Measurements from ENCODE around the gene ANAPC7.
"Not testable (repeated sequence)": the region's sequence is repeated elsewhere in the genome, so short reads cannot be mapped to it uniquely, and the experiment has no call there.

Gene ANAPC7

GRCh38 chr12:110403146-110403975 lies at the start of gene ANAPC7:
Gene ANAPC7 (minus strand): TSS chr12:110403708. CDS start chr12:110403627, 81 bp downstream.
- ATAC-seq = peak; percentile 86 to 90

GRCh38 chr12:110451263-110451662 lies 47.8 kb upstream of the ANAPC7 start:
- no peak for ATAC-seq

GRCh38 chr12:110449799-110450497 lies 46.4 kb upstream of the ANAPC7 start, which contains the start of gene ARPC3:
Gene ARPC3 (minus strand): TSS chr12:110450337. CDS start chr12:110450260, 77 bp downstream.
- ATAC-seq = peak; percentile 98 to 99

GRCh38 chr12:110444455-110444854 lies 40.9 kb upstream of the ANAPC7 start:
- no peak for ATAC-seq

GRCh38 chr12:110436231-110436630 lies 32.7 kb upstream of the ANAPC7 start:
- no peak for ATAC-seq

- ATAC-seq = no peak
These were observed 28.6 kb upstream of the ANAPC7 start for GRCh38 chr12:110431957-110432587.

GRCh38 chr12:110429676-110430075 lies 26.2 kb upstream of the ANAPC7 start:
- not testable (repeated sequence) for ATAC-seq

GRCh38 chr12:110426406-110426805 lies 22.9 kb upstream of the ANAPC7 start:
- no peak for ATAC-seq

- no peak for ATAC-seq
These were observed 20.7 kb upstream of the ANAPC7 start for GRCh38 chr12:110424237-110424636.

GRCh38 chr12:110421701-110422100 lies 18.2 kb upstream of the ANAPC7 start:
- ATAC-seq = no peak

GRCh38 chr12:110421159-110421661 lies 17.7 kb upstream of the ANAPC7 start:
- no peak for ATAC-seq

GRCh38 chr12:110420644-110421043 lies 17.1 kb upstream of the ANAPC7 start:
- ATAC-seq = not testable (repeated sequence)

GRCh38 chr12:110417113-110417512 lies 13.6 kb upstream of the ANAPC7 start:
- ATAC-seq = not testable (repeated sequence)

GRCh38 chr12:110410086-110410485 lies 6.6 kb upstream of the ANAPC7 start:
- not testable (repeated sequence) for ATAC-seq

GRCh38 chr12:110405126-110405662 lies 1.7 kb upstream of the ANAPC7 start:
- not testable (repeated sequence) for ATAC-seq

GRCh38 chr12:110403976-110404682 lies 621 bp upstream of the ANAPC7 start:
- ATAC-seq = peak; percentile 57 to 66

GRCh38 chr12:110382683-110383082 lies 20.8 kb downstream of the ANAPC7 start:
- peak; percentile 61 to 69 for ATAC-seq

GRCh38 chr12:110379631-110380030 lies 23.9 kb downstream of the ANAPC7 start:
- no peak for ATAC-seq

- ATAC-seq = no peak
These were observed 24.3 kb downstream of the ANAPC7 start for GRCh38 chr12:110379197-110379596.

- ATAC-seq = not testable (repeated sequence)
These were observed 25.2 kb downstream of the ANAPC7 start for GRCh38 chr12:110378131-110378790.

- ATAC-seq = no peak
These were observed 29.4 kb downstream of the ANAPC7 start for GRCh38 chr12:110373962-110374611.
